B cell (primary cell): ENCODE data around the gene IL4R. TPM values are rescaled to one million over a fixed set of nuclear protein-coding genes. Genes with fewer than 3 reads are reported as not detected.
A peak's percentile ranks its signal among the peaks of the same experiment; 100 is the strongest.

ENCODE experiments used
- ATAC-seq: fragments of 200-7000 bp; cut with Tn5 transposase; one replicate; pipeline ENCODE4 v1.10.0; 2021; ENCODE audit warnings: low read depth, mild to moderate bottlenecking, moderate number of reproducible peaks, moderate library complexity
- CTCF ChIA-PET: fragments of 350-600 bp; sonication (Branson Sonifier 250); formaldehyde crosslinking; loops from one replicate; lab custom pipeline; 2021; ENCODE audit warnings: antibody characterized with exemption, inconsistent platforms; lab: Charles Lee
- POLR2A ChIA-PET: fragments of 350-600 bp; sonication (Branson Sonifier 250); formaldehyde crosslinking; loops from one replicate; lab custom pipeline; 2021; ENCODE audit warnings: antibody characterized with exemption; lab: Charles Lee
- DNase-seq: peaks from one replicate; pipeline ENCODE4 v3.0.0; 2013
- H2AFZ ChIP-seq: 2 replicates; pipeline ENCODE4 v1.6.1; 2012; ENCODE audit warnings: mild to moderate bottlenecking, low read depth, low read length; ENCODE audit not compliant: insufficient read depth, poor library complexity, severe bottlenecking
- H3K27ac ChIP-seq, 2 donors: 1 replicate in 1 of 2; 2 replicates in 1 of 2; pipeline ENCODE4 v1.5.1; 2012 to 2013; ENCODE audit warnings: low read length in 2 of 2, mild to moderate bottlenecking in 2 of 2, moderate library complexity in 1 of 2
- H3K27me3 ChIP-seq, 4 experiments: fragments of 200-600 bp in 1 of 4; sonication (generic) in 1 of 4; replicated peaks in 1 of 4; 1 replicate in 2 of 4; 2 replicates in 2 of 4; pipeline versions ENCODE4 v1.6.1 to v1.7.0; 2013 to 2016; ENCODE audit warnings: low read length in 3 of 4, mild to moderate bottlenecking in 2 of 4, mixed read lengths in 1 of 4, moderate library complexity in 1 of 4; ENCODE audit not compliant: insufficient read depth in 4 of 4, control insufficient read depth in 3 of 4; ENCODE audit errors: control extremely low read depth in 1 of 4
- H3K36me3 ChIP-seq, 2 experiments: replicated peaks in 1 of 2; 1 replicate in 1 of 2; 2 replicates in 1 of 2; pipeline versions ENCODE4 v1.6.1 to v1.7.1; 2013; ENCODE audit warnings: low read length in 1 of 2; ENCODE audit not compliant: insufficient read depth in 2 of 2, control insufficient read depth in 1 of 2; ENCODE audit errors: control extremely low read depth in 1 of 2, extremely low read depth in 1 of 2
- H3K4me1 ChIP-seq, 2 donors: fragments of 200-600 bp in 1 of 2; sonication (generic) in 1 of 2; 1 replicate in 1 of 2; 2 replicates in 1 of 2; pipeline versions ENCODE4 v1.5.1 to v1.6.1; 2013 to 2017; ENCODE audit warnings: low read length in 2 of 2; ENCODE audit not compliant: control insufficient read depth in 2 of 2, insufficient read depth in 2 of 2
- H3K4me2 ChIP-seq: replicated peaks from 2 replicates; pipeline ENCODE3; 2012; ENCODE audit warnings: mild to moderate bottlenecking, low read depth, low read length; ENCODE audit not compliant: poor library complexity, severe bottlenecking
- H3K4me3 ChIP-seq, 5 experiments: fragments of 200-600 bp in 1 of 5; sonication (generic) in 1 of 5; 1 replicate in 3 of 5; 2 replicates in 2 of 5; pipeline versions ENCODE4 v1.5.1 to v1.7.0; 2011 to 2016; ENCODE audit warnings: low read length in 4 of 5, mild to moderate bottlenecking in 4 of 5, low read depth in 2 of 5, control low read depth in 1 of 5, moderate library complexity in 1 of 5; ENCODE audit not compliant: insufficient read depth in 1 of 5; ENCODE audit errors: control extremely low read depth in 1 of 5, extremely low read depth in 1 of 5
- H3K79me2 ChIP-seq: fragments of 200-600 bp; sonication (generic); one replicate; pipeline ENCODE4 v1.6.0; 2016; ENCODE audit warnings: low read length; ENCODE audit not compliant: control insufficient read depth, insufficient read depth
- H3K9ac ChIP-seq: fragments of 200-600 bp; sonication (generic); 2 replicates; pipeline ENCODE4 v1.6.1; 2017; ENCODE audit warnings: mild to moderate bottlenecking, low read length, moderate library complexity
- H3K9me3 ChIP-seq, 3 donors: one replicate each; pipeline versions ENCODE4 v1.6.1 to v1.7.1; 2013; ENCODE audit warnings: low read length in 2 of 3; ENCODE audit not compliant: control insufficient read depth in 2 of 3, insufficient read depth in 1 of 3; ENCODE audit errors: control extremely low read depth in 1 of 3
- H4K20me1 ChIP-seq: 2 replicates; pipeline ENCODE4 v1.6.0; 2012; ENCODE audit warnings: mild to moderate bottlenecking, low read length; ENCODE audit not compliant: insufficient read depth, control insufficient read depth, poor library complexity, severe bottlenecking
- H3K27ac Mint-ChIP-seq: one replicate; pipeline ENCODE4 v1.8.0; 2021; ENCODE audit warnings: mixed read lengths
- H3K27me3 Mint-ChIP-seq: one replicate; pipeline ENCODE4 v1.8.0; 2021; ENCODE audit warnings: mixed read lengths
- H3K4me1 Mint-ChIP-seq: one replicate; pipeline ENCODE4 v1.8.0; 2021; ENCODE audit warnings: mixed read lengths
- H3K4me3 Mint-ChIP-seq: one replicate; pipeline ENCODE4 v1.8.0; 2021; ENCODE audit warnings: mixed read lengths
- H3K9me3 Mint-ChIP-seq: one replicate; pipeline ENCODE4 v1.8.0; 2022; ENCODE audit warnings: mixed read lengths; ENCODE audit not compliant: insufficient read depth
- EZH2 ChIP-seq: IDR thresholded peaks from 2 replicates; pipeline ENCODE4 v1.6.1; 2012; ENCODE audit warnings: borderline replicate concordance, low read depth, mild to moderate bottlenecking, moderate library complexity, low read length; ENCODE audit not compliant: insufficient read depth, poor library complexity, severe bottlenecking
- WGBS: methylation state at CpG from one replicate; pipeline ENCODE4 v1.1.5; 2013; ENCODE audit warnings: missing lambda C conversion rate; ENCODE audit not compliant: insufficient coverage; 5-methylcytosine and 5-hydroxymethylcytosine counted together
- intact Hi-C: fragments of 100-400 bp; cut with micrococcal nuclease; formaldehyde crosslinking; loops from one replicate; pipeline ENCODE4 v1.10.0; 2022
- polyA plus RNA-seq: library from polyadenylated mRNA; depleted of rRNA; stranded (reverse); fragments of >200 nt; gene quantifications from 2 replicates; pipeline ENCODE4 v1.2.3, GENCODE V29; 2012
- total RNA-seq, 2 donors: library from RNA; stranded (reverse); fragments of 120-200 nt in 1 of 2; gene quantifications; 1 replicate in 1 of 2; 2 replicates in 1 of 2; pipeline versions ENCODE4 v1.2.3 to v1.2.4, GENCODE V29; 2013 to 2022
- TF ChIP-seq, protein P1 (sequence below): fragments of 200-600 bp; IDR thresholded peaks from one replicate; pipeline ENCODE4 v1.8.0; 2022; ENCODE audit warnings: antibody characterized with exemption, mild to moderate bottlenecking

IL4R gene
- total and polyA plus RNA-seq, 2 donors (not counting 1 experiment from before 2014, with no cell fraction given), result 311 to 966 TPM

- H3K9me3 ChIP-seq, result peaks cover 0 to 4% (median 0%) of the 10 kb centered on the region in 3 donors
- ChIA-PET POLR2A (interaction anchor here (0.6 kb wide), 1 partner anchor 52 kb away, joined by 3 read pairs; no protein-coding TSS in a partner anchor), CTCF (interaction anchor here (1.2 to 1.7 kb wide), 4 partner anchors 12 to 124 kb away, joined by 3 to 5 read pairs (median 3); no protein-coding TSS in a partner anchor)
- WGBS, result 99% methylated on average over 10 of the region's 12 CpGs
- no peaks in the 10 kb centered on the region for H3K36me3 ChIP-seq
- no peaks in the 10 kb centered on the region for H4K20me1 ChIP-seq
- intact Hi-C loops, result no loop called here
- peak overlapping the region in 1 of 2 donors; percentile 74 for H3K27ac ChIP-seq
- no peak overlapping the region for H3K4me3 ChIP-seq
- no peak overlapping the region for H3K9ac ChIP-seq
- DNase-seq, result no peak
- H3K27ac Mint-ChIP-seq, result peak overlapping the region; percentile 88
- peak overlapping the region; percentile 18 for H3K4me3 Mint-ChIP-seq
- H3K27me3 Mint-ChIP-seq, result peaks cover 3% of the 10 kb centered on the region
- H3K4me2 ChIP-seq, result peak overlapping the region; percentile 46
- peaks cover 3% of the 10 kb centered on the region for H3K79me2 ChIP-seq
- ATAC-seq, result no peak
- H3K4me1 ChIP-seq, result peaks cover 68 to 70% of the 10 kb centered on the region in 2 donors
- TF ChIP-seq EZH2, result no peak
- TF ChIP-seq, protein P1, sequence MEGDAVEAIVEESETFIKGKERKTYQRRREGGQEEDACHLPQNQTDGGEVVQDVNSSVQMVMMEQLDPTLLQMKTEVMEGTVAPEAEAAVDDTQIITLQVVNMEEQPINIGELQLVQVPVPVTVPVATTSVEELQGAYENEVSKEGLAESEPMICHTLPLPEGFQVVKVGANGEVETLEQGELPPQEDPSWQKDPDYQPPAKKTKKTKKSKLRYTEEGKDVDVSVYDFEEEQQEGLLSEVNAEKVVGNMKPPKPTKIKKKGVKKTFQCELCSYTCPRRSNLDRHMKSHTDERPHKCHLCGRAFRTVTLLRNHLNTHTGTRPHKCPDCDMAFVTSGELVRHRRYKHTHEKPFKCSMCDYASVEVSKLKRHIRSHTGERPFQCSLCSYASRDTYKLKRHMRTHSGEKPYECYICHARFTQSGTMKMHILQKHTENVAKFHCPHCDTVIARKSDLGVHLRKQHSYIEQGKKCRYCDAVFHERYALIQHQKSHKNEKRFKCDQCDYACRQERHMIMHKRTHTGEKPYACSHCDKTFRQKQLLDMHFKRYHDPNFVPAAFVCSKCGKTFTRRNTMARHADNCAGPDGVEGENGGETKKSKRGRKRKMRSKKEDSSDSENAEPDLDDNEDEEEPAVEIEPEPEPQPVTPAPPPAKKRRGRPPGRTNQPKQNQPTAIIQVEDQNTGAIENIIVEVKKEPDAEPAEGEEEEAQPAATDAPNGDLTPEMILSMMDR, result no peak
- no peaks in the 10 kb centered on the region for H3K27me3 ChIP-seq
- H2AFZ ChIP-seq, result no peak overlapping the region
- H3K9me3 Mint-ChIP-seq, result peaks cover 8% of the 10 kb centered on the region
- H3K4me1 Mint-ChIP-seq, result peaks cover 64% of the 10 kb centered on the region
Observed at GRCh38 chr16:27303256-27304100, 10.3 kb upstream of the IL4R start.

DNA sequence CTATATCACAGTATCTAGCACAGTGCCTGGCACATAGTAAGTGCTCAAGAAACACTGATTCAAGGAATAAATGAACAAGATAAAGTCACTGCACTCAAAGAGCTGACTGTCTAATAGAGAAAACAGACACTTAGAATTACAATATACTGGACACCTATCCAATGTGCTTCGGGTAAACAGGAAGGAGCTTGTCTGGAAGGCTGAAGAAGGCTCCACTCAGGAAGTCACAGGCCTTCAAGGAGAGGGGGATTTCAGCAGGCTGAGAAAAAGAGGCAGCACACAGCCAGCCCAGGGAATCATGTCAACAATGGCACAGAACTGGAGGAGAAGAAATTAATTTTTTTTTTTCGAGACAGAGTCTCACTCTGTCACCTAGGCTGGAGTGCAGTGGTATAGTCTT, 9.7 kb upstream of the IL4R start:
- intact Hi-C loops, result no loop called here
- peaks cover 3% of the 10 kb centered on the region for H3K79me2 ChIP-seq

More for the DNA sequence above, 9.7 kb upstream of the IL4R start:
- Mint-ChIP-seq H3K27me3 (peaks cover 1% of the 10 kb centered on the region), H3K9me3 (peaks cover 8% of the 10 kb centered on the region), H3K4me1 (peaks cover 59% of the 10 kb centered on the region), H3K4me3 (peak overlapping the region; percentile 18), H3K27ac (peak overlapping the region; percentile 88)
- TF ChIP-seq EZH2, result no peak
- TF ChIP-seq, protein P1, result no peak
- no peaks in the 10 kb centered on the region for H4K20me1 ChIP-seq
- H3K27ac ChIP-seq, result peak overlapping the region in 1 of 2 donors; percentile 74
- H3K9me3 ChIP-seq, result peaks cover 0 to 4% (median 0%) of the 10 kb centered on the region in 3 donors
- H3K36me3 ChIP-seq, result no peaks in the 10 kb centered on the region
- DNase-seq, result no peak
- H2AFZ ChIP-seq, result no peak overlapping the region
- no peak overlapping the region for H3K9ac ChIP-seq
- ATAC-seq, result no peak
- H3K27me3 ChIP-seq, result no peaks in the 10 kb centered on the region
- H3K4me3 ChIP-seq, result no peak overlapping the region
- no peak overlapping the region for H3K4me2 ChIP-seq
- WGBS, result 33% methylated on average over 1 of the region's 2 CpGs
- POLR2A ChIA-PET, result interaction anchor here (0.6 kb wide), 1 partner anchor 62 kb away, joined by 3 read pairs; no protein-coding TSS in a partner anchor
- peaks cover 62 to 63% of the 10 kb centered on the region in 2 donors for H3K4me1 ChIP-seq
- CTCF ChIA-PET, result interaction anchor here (1.2 to 1.7 kb wide), 3 partner anchors 11 to 65 kb away, joined by 3 to 5 read pairs (median 3); no protein-coding TSS in a partner anchor
